Measurements from ENCODE around the gene OR14A2. TPM values are rescaled to one million over a fixed set of nuclear protein-coding genes. Genes with fewer than 3 reads are reported as not detected.
"Not testable (repeated sequence)": the region's sequence is repeated elsewhere in the genome, so short reads cannot be mapped to it uniquely, and the experiment has no call there.

The OR14A2 gene
- total and polyA plus RNA-seq, 2 donors (not counting 1 experiment from before 2014, with no cell fraction given) = not detected

DNA sequence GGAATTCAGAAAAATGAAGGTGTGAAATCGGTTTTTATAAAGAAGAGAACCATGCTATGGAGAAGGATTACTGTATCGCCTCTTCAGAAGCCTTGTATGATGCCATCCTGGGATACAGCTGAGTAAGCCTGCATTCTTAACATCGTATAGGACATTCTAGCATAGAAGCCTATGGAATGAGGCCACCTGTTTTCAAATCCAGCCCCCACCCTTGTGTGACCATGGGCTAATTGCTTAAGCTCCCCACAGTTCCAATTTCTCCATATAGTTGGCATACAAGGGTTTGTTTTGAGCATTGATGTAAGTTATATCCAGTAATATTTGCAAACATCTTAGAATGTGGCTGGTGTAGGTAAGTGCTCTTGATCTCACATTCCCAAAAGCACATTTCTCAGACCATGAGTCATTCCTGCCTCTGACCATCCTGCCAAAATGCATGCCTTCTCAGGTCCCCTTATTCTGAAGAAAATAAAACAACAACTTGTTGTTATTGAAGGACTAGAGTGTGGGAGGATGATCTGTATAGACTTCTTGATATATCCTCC lies 1.5 kb downstream of the OR14A2 start:
- Mint-ChIP-seq H3K4me3 (no peak overlapping the region), H3K27ac (no peak overlapping the region), H3K27me3 (no peaks in the 10 kb centered on the region), H3K4me1 (no peaks in the 10 kb centered on the region), H3K9me3 (ENCODE audit: insufficient read depth) (peaks cover 4% of the 10 kb centered on the region)
- H3K9me3 ChIP-seq (ENCODE audit: control extremely low read depth in 1 of 3, control insufficient read depth in 2 of 3, insufficient read depth in 1 of 3, low read length in 2 of 3) = peaks cover 0 to 13% (median 4%) of the 10 kb centered on the region in 3 donors
- H3K36me3 ChIP-seq (replicated peaks in 1 of 2; ENCODE audit: control extremely low read depth in 1 of 2, control insufficient read depth in 1 of 2, extremely low read depth in 1 of 2, insufficient read depth in 2 of 2, low read length in 1 of 2) = no peaks in the 10 kb centered on the region
- TF ChIP-seq EZH2 (IDR thresholded peaks at IDR 0.05; ENCODE audit: borderline replicate concordance, insufficient read depth, low read depth, low read length, poor library complexity, severe bottlenecking) = no peak
- TF ChIP-seq, protein P1, sequence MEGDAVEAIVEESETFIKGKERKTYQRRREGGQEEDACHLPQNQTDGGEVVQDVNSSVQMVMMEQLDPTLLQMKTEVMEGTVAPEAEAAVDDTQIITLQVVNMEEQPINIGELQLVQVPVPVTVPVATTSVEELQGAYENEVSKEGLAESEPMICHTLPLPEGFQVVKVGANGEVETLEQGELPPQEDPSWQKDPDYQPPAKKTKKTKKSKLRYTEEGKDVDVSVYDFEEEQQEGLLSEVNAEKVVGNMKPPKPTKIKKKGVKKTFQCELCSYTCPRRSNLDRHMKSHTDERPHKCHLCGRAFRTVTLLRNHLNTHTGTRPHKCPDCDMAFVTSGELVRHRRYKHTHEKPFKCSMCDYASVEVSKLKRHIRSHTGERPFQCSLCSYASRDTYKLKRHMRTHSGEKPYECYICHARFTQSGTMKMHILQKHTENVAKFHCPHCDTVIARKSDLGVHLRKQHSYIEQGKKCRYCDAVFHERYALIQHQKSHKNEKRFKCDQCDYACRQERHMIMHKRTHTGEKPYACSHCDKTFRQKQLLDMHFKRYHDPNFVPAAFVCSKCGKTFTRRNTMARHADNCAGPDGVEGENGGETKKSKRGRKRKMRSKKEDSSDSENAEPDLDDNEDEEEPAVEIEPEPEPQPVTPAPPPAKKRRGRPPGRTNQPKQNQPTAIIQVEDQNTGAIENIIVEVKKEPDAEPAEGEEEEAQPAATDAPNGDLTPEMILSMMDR (IDR thresholded peaks at IDR 0.05) = no peak
- H3K4me1 ChIP-seq (ENCODE audit: control insufficient read depth in 2 of 2, insufficient read depth in 2 of 2, low read length in 2 of 2) = no peaks in the 10 kb centered on the region
- H2AFZ ChIP-seq (ENCODE audit: insufficient read depth, low read depth, low read length, poor library complexity, severe bottlenecking) = no peak overlapping the region
- H3K9ac ChIP-seq (ENCODE audit: low read length) = no peak overlapping the region
- no peaks in the 10 kb centered on the region for H3K79me2 ChIP-seq (ENCODE audit: control insufficient read depth, insufficient read depth, low read length)
- no peak overlapping the region for H3K4me3 ChIP-seq (ENCODE audit: control extremely low read depth in 1 of 5, extremely low read depth in 1 of 5, insufficient read depth in 1 of 5, low read depth in 2 of 5, low read length in 4 of 5)
- DNase-seq = no peak
- CTCF ChIA-PET = no interaction called here
- H3K27ac ChIP-seq (ENCODE audit: low read length in 2 of 2) = no peak overlapping the region
- WGBS (ENCODE audit: insufficient coverage) = 90% methylated on average over 2 of the region's 3 CpGs
- no peak for ATAC-seq (ENCODE audit: low read depth)
- POLR2A ChIA-PET = no interaction called here
- no peak overlapping the region for H3K4me2 ChIP-seq (replicated peaks; ENCODE audit: low read depth, low read length, poor library complexity, severe bottlenecking)
- H4K20me1 ChIP-seq (ENCODE audit: control insufficient read depth, insufficient read depth, low read length, poor library complexity, severe bottlenecking) = no peaks in the 10 kb centered on the region
- H3K27me3 ChIP-seq (replicated peaks in 1 of 4; ENCODE audit: control extremely low read depth in 1 of 4, control insufficient read depth in 3 of 4, insufficient read depth in 4 of 4, low read length in 3 of 4) = no peaks in the 10 kb centered on the region
- intact Hi-C loops (cut with micrococcal nuclease) = no loop called here

DNA sequence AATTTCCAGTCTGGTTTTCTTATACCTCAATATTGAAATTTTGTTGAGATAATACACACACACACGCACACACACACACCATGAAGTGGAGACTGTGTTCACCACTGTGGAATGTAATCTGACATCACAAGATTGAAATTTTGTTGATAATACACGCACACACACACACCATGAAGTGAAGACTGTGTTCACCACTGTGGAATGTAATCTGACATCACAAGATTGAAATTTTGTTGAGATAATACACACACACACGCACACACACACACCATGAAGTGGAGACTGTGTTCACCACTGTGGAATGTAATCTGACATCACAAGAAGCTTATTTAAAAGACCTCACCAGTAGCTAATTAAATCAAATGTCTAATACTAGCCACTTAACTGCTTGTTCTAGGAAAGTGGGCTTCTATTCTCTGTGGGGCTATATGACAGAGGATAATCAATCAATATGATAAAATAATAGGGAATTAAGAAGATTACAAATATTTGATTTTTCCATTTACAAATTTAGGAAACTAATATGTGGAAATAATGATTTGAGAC lies 5.7 kb downstream of the OR14A2 start:
- H2AFZ ChIP-seq (ENCODE audit: insufficient read depth, low read depth, low read length, poor library complexity, severe bottlenecking); H3K9me3 Mint-ChIP-seq (ENCODE audit: insufficient read depth); H3K27ac Mint-ChIP-seq; H3K4me1 Mint-ChIP-seq; H3K9me3 ChIP-seq (ENCODE audit: control extremely low read depth in 1 of 3, control insufficient read depth in 2 of 3, insufficient read depth in 1 of 3, low read length in 2 of 3); H3K27me3 ChIP-seq (replicated peaks in 1 of 4; ENCODE audit: control extremely low read depth in 1 of 4, control insufficient read depth in 3 of 4, insufficient read depth in 4 of 4, low read length in 3 of 4); ATAC-seq (ENCODE audit: low read depth); H3K4me3 ChIP-seq (ENCODE audit: control extremely low read depth in 1 of 5, extremely low read depth in 1 of 5, insufficient read depth in 1 of 5, low read depth in 2 of 5, low read length in 4 of 5); H3K27ac ChIP-seq (ENCODE audit: low read length in 2 of 2); CTCF ChIA-PET; H3K9ac ChIP-seq (ENCODE audit: low read length); H3K4me3 Mint-ChIP-seq; H4K20me1 ChIP-seq (ENCODE audit: control insufficient read depth, insufficient read depth, low read length, poor library complexity, severe bottlenecking); DNase-seq; H3K79me2 ChIP-seq (ENCODE audit: control insufficient read depth, insufficient read depth, low read length); POLR2A ChIA-PET; H3K4me1 ChIP-seq (ENCODE audit: control insufficient read depth in 2 of 2, insufficient read depth in 2 of 2, low read length in 2 of 2); H3K4me2 ChIP-seq (replicated peaks; ENCODE audit: low read depth, low read length, poor library complexity, severe bottlenecking); H3K36me3 ChIP-seq (replicated peaks in 1 of 2; ENCODE audit: control extremely low read depth in 1 of 2, control insufficient read depth in 1 of 2, extremely low read depth in 1 of 2, insufficient read depth in 2 of 2, low read length in 1 of 2); H3K27me3 Mint-ChIP-seq; intact Hi-C loops (cut with micrococcal nuclease): not testable (repeated sequence)
- no CpG with 5 or more reads among the region's 3 CpGs for WGBS (ENCODE audit: insufficient coverage)

Measured in B cell (primary cell).